Ectodermal cell (in vitro differentiated cells): Measurements from ENCODE around the gene CFAP99.

ENCODE experiments used
- H3K27ac ChIP-seq: 2 replicates; pipeline ENCODE4 v1.7.0; 2013; ENCODE audit warnings: mild to moderate bottlenecking, low read depth, low read length; ENCODE audit not compliant: insufficient read depth, poor library complexity, severe bottlenecking
- H3K27me3 ChIP-seq: 2 replicates; pipeline ENCODE4 v1.7.0; 2013; ENCODE audit warnings: mild to moderate bottlenecking, low read length; ENCODE audit not compliant: insufficient read depth, control insufficient read depth, poor library complexity, severe bottlenecking
- H3K36me3 ChIP-seq: one replicate; pipeline ENCODE4 v1.7.0; 2013; ENCODE audit warnings: low read length; ENCODE audit not compliant: control insufficient read depth, insufficient read depth
- H3K4me1 ChIP-seq: one replicate; pipeline ENCODE4 v1.7.0; 2013; ENCODE audit warnings: low read length; ENCODE audit not compliant: control insufficient read depth, insufficient read depth
- H3K4me3 ChIP-seq: 2 replicates; pipeline ENCODE4 v1.7.0; 2013; ENCODE audit warnings: low read depth, low read length, control low read depth; ENCODE audit not compliant: insufficient read depth
- H3K9me3 ChIP-seq: 2 replicates; pipeline ENCODE4 v1.7.0; 2013; ENCODE audit warnings: mild to moderate bottlenecking, low read length, moderate library complexity; ENCODE audit not compliant: control insufficient read depth
- WGBS, 2 experiments: methylation state at CpG; one replicate each; pipeline ENCODE4 v1.1.7; 2013; ENCODE audit warnings: missing lambda C conversion rate in 2 of 2; 5-methylcytosine and 5-hydroxymethylcytosine counted together

The CFAP99 gene

DNA sequence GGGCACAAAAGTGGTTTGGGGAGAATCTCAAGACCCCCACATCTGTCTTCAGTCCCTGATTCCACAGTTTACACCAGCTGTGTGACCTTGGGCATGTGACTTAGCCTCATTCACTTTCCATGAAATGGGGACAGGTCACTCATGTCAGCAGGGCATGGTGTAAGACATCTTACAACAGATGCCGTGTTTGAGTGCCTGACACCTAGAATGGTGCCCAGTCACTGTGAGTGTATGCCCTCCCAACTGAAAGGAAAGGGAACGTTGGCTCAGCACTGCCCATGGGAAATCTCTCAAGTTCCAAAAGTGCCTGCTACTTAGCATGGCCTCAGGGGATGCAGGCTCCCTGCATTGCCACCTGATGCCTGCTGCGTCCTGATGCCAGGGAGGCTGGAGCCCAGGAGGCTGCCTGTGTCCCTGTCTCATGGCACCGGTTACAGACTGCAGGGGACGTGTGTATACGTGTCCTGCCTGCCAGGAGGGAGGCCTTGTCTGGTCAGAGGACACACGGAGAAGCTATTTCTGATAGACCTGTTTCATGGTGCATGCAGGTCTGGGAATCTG is 82.4 kb downstream of the CFAP99 start:
- peaks cover 46% of the 10 kb centered on the region for H3K36me3 ChIP-seq
- H3K4me3 ChIP-seq: no peak overlapping the region
- H3K4me1 ChIP-seq: no peaks in the 10 kb centered on the region
- H3K9me3 ChIP-seq: no peaks in the 10 kb centered on the region
- WGBS, 2 experiments: 95 to 96% methylated on average over 7 of the region's 7 CpGs
- no peak overlapping the region for H3K27ac ChIP-seq
- no peaks in the 10 kb centered on the region for H3K27me3 ChIP-seq

DNA sequence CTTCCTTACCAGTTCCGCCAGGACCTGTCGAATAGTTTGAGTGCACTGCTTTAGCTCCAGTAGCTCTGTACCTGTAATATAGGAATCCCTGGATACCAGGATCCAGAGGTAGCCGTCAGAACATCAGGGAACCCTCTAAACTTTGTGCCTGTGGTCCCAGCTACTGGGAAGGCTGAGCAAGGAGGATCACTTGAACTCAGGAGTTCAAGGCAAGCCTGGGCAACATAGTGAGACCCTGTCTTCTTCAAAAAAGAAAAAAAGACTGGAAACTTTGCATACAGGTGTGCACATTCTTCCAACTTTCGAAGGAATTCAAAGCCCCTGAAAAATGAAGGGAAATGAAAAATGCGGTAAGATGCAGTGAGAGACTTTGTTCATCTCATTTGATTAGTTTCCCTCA is 85.1 kb downstream of the CFAP99 start:
- no peaks in the 10 kb centered on the region for H3K27me3 ChIP-seq
- no peaks in the 10 kb centered on the region for H3K4me1 ChIP-seq
- no peaks in the 10 kb centered on the region for H3K9me3 ChIP-seq
- no peak overlapping the region for H3K4me3 ChIP-seq
- H3K36me3 ChIP-seq: peaks cover 34% of the 10 kb centered on the region
- 94 to 97% methylated on average over 5 of the region's 5 CpGs for WGBS, 2 experiments
- H3K27ac ChIP-seq: no peak overlapping the region

- 95 to 97% methylated on average over 4 of the region's 4 CpGs for WGBS, 2 experiments
- no peak overlapping the region for H3K27ac ChIP-seq
- H3K36me3 ChIP-seq: peaks cover 33% of the 10 kb centered on the region
- no peaks in the 10 kb centered on the region for H3K9me3 ChIP-seq
- no peak overlapping the region for H3K4me3 ChIP-seq
- H3K4me1 ChIP-seq: no peaks in the 10 kb centered on the region
- no peaks in the 10 kb centered on the region for H3K27me3 ChIP-seq
These were observed 88.5 kb downstream of the CFAP99 start for GRCh38 chr4:2507259-2507658.

- Histone ChIP-seq H3K9me3 (no peaks in the 10 kb centered on the region), H3K4me1 (no peaks in the 10 kb centered on the region), H3K27ac (no peak overlapping the region), H3K27me3 (no peaks in the 10 kb centered on the region), H3K36me3 (peaks cover 38% of the 10 kb centered on the region), H3K4me3 (no peak overlapping the region)
- WGBS, 2 experiments: 93 to 98% methylated on average over 6 to 7 of the region's 7 CpGs
These were observed 89.1 kb downstream of the CFAP99 start for GRCh38 chr4:2507855-2508254.

DNA sequence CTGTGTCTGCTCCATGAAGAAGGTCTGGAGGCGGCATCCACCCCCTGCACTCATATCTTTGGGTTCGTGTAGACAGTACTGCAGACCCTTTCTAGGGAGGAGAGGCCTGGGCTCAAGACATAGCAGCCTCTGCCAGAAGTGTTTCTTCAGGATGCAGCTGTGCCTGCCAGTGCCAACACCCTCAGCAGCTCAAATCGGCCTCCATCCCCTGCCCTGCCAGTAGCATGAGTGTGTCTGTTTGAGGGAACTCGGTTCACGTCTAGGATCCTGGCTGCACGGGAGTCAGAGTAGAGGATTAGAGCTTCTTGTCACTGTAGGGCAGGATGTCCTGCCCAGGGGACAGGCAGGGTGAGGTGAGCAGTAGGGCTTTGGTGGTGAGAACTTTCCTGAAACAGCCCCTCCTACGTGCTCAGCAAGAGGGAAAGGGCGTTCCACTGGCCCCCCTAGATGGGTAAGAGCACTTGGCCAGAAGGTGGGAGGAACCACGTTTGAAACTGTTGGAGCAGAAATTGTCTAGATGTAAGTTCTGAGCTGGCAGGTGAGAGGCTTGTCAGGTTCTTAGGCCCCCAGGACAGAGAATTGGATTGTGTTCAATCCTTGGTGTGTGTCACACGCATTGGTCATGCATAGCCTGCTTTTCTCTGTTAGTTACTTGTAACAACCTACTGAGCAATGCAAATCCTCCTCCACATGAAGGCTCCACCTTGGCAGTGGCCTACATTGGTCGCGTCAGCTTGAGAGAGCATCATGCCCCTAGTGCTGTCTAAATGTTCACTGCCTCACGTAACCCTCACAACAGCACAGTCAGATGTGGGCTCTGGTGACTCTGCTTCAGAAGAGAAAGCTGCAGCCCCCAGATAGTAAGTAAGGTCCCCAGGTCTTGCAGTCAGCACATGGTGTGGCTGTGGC is 91.8 kb downstream of the CFAP99 start:
- H3K4me3 ChIP-seq: no peak overlapping the region
- H3K27ac ChIP-seq: no peak overlapping the region
- H3K27me3 ChIP-seq: no peaks in the 10 kb centered on the region
- no peaks in the 10 kb centered on the region for H3K4me1 ChIP-seq
- H3K36me3 ChIP-seq: peaks cover 51% of the 10 kb centered on the region
- 95 to 96% methylated on average over 13 of the region's 13 CpGs for WGBS, 2 experiments
- H3K9me3 ChIP-seq: no peaks in the 10 kb centered on the region

- WGBS, 2 experiments: 88 to 92% methylated on average over 9 of the region's 9 CpGs
- Histone ChIP-seq H3K27me3 (no peaks in the 10 kb centered on the region), H3K4me1 (no peaks in the 10 kb centered on the region), H3K9me3 (no peaks in the 10 kb centered on the region), H3K36me3 (peaks cover 50% of the 10 kb centered on the region), H3K4me3 (no peak overlapping the region), H3K27ac (no peak overlapping the region)
These were observed 92.9 kb downstream of the CFAP99 start for GRCh38 chr4:2511645-2512131.
